ENCODE data around the gene PSMF1. TPM values are rescaled to one million over a fixed set of nuclear protein-coding genes. Genes with fewer than 3 reads are reported as not detected.

Gene PSMF1
- total RNA-seq, 1 donor from 2014 or later: 86.0 TPM

DNA sequence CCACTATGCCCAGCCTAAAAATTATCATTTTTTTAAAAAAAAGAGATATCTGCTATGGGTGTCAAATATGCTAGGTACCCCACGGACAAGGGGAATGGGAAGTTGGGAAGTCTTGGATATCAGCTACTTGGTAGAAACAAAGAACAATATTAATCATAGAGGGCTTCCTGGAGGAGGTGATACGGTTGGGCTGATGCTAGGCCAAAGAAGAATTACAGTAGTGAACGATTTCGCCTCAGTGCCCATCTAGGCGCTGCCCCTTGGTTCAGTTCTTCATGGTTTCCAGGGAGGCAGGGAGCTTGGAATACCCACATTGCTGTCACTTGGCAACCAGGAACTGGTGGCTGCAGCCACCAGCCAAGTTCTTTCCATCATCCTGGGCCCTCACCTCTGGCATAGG lies 5.5 kb upstream of the PSMF1 start:
- no peaks in the 10 kb centered on the region for H3K9me3 Mint-ChIP-seq
- peaks cover 2% of the 10 kb centered on the region for H3K27me3 Mint-ChIP-seq (ENCODE audit: low read depth)
- TF ChIP-seq CTCF (IDR thresholded peaks at IDR 0.05; ENCODE audit: unreplicated experiment): no peak
- no peaks in the 10 kb centered on the region for H3K36me3 Mint-ChIP-seq
- peaks cover 9% of the 10 kb centered on the region for H3K4me1 Mint-ChIP-seq
- DNase-seq (ENCODE audit: low spot score in 2 of 2, unreplicated experiment in 2 of 2): no peak
- H3K27ac Mint-ChIP-seq: no peak overlapping the region
- no peak overlapping the region for H3K4me3 Mint-ChIP-seq

GRCh38 chr20:1118004-1118335 lies 432 bp upstream of the PSMF1 start:
- H3K27ac Mint-ChIP-seq: peak overlapping the region; percentile 96

GRCh38 chr20:1119128-1119505 lies 715 bp downstream of the PSMF1 start:
- no peaks in the 10 kb centered on the region for H3K36me3 Mint-ChIP-seq
- H3K9me3 Mint-ChIP-seq: no peaks in the 10 kb centered on the region
- H3K4me3 Mint-ChIP-seq: peak overlapping the region; percentile 96
- peak overlapping the region; percentile 96 for H3K27ac Mint-ChIP-seq
- peaks cover 2% of the 10 kb centered on the region for H3K27me3 Mint-ChIP-seq (ENCODE audit: low read depth)
- no peak for DNase-seq (ENCODE audit: low spot score in 2 of 2, unreplicated experiment in 2 of 2)
- TF ChIP-seq CTCF (IDR thresholded peaks at IDR 0.05; ENCODE audit: unreplicated experiment): no peak
- H3K4me1 Mint-ChIP-seq: peaks cover 40% of the 10 kb centered on the region

More at GRCh38 chr20:1118004-1118335, 432 bp upstream of the PSMF1 start:
- DNase-seq (ENCODE audit: low spot score in 2 of 2, unreplicated experiment in 2 of 2): no peak
- Mint-ChIP-seq H3K4me3 (peak overlapping the region; percentile 96), H3K27me3 (ENCODE audit: low read depth) (peaks cover 2% of the 10 kb centered on the region), H3K9me3 (no peaks in the 10 kb centered on the region), H3K4me1 (peaks cover 40% of the 10 kb centered on the region), H3K36me3 (no peaks in the 10 kb centered on the region)
- no peak for TF ChIP-seq CTCF (IDR thresholded peaks at IDR 0.05; ENCODE audit: unreplicated experiment)

- Mint-ChIP-seq H3K4me3 (peak overlapping the region; percentile 96), H3K36me3 (no peaks in the 10 kb centered on the region), H3K9me3 (no peaks in the 10 kb centered on the region), H3K4me1 (peaks cover 40% of the 10 kb centered on the region), H3K27ac (peak overlapping the region; percentile 96), H3K27me3 (ENCODE audit: low read depth) (peaks cover 2% of the 10 kb centered on the region)
- DNase-seq (ENCODE audit: low spot score in 2 of 2, unreplicated experiment in 2 of 2): no peak
- no peak for TF ChIP-seq CTCF (IDR thresholded peaks at IDR 0.05; ENCODE audit: unreplicated experiment)
Observed at GRCh38 chr20:1119524-1119923, 1.1 kb downstream of the PSMF1 start.

GRCh38 chr20:1121429-1121828 lies 3.0 kb downstream of the PSMF1 start:
- no peaks in the 10 kb centered on the region for H3K9me3 Mint-ChIP-seq
- H3K4me3 Mint-ChIP-seq: no peak overlapping the region
- no peak for DNase-seq (ENCODE audit: low spot score in 2 of 2, unreplicated experiment in 2 of 2)
- peaks cover 40% of the 10 kb centered on the region for H3K4me1 Mint-ChIP-seq
- peak overlapping the region; percentile 23 for H3K27ac Mint-ChIP-seq
- peaks cover 2% of the 10 kb centered on the region for H3K27me3 Mint-ChIP-seq (ENCODE audit: low read depth)
- peaks cover 4% of the 10 kb centered on the region for H3K36me3 Mint-ChIP-seq
- no peak for TF ChIP-seq CTCF (IDR thresholded peaks at IDR 0.05; ENCODE audit: unreplicated experiment)
